ENCODE results near the gene CNOT3.

DNA sequence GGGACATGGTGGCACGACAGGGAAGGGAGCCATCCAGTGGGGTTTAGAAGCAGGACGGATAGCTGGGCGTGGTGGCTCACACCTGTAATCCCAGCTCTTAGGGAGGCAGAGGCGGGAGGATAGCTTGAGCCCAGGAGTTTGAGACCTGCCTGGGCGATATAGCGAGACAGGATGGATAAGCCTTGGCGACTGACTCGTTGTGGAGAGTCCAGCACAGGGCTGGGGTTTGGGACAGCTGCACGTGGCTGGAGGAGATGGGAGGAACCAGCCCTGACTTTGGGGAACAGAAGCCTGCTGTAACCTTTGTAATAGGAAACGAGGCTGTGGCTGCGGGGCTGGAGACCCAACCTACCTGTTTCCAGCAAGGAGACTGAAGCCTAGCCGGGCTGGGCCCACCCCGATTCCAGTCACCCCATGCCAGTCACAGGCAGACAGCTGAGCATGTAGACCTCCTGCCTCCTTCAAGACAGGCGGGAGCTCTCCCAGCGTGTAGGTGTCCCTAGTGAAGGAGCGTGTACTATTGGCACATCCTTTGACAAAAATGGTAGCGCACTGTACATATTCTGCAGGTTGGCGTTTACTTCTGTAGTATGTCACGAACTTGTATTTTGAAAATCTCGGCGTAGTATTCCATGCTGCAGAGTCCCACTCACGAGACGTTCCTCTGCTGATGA is 13.9 kb downstream of the CNOT3 start:
- TF ChIP-seq, protein P1, sequence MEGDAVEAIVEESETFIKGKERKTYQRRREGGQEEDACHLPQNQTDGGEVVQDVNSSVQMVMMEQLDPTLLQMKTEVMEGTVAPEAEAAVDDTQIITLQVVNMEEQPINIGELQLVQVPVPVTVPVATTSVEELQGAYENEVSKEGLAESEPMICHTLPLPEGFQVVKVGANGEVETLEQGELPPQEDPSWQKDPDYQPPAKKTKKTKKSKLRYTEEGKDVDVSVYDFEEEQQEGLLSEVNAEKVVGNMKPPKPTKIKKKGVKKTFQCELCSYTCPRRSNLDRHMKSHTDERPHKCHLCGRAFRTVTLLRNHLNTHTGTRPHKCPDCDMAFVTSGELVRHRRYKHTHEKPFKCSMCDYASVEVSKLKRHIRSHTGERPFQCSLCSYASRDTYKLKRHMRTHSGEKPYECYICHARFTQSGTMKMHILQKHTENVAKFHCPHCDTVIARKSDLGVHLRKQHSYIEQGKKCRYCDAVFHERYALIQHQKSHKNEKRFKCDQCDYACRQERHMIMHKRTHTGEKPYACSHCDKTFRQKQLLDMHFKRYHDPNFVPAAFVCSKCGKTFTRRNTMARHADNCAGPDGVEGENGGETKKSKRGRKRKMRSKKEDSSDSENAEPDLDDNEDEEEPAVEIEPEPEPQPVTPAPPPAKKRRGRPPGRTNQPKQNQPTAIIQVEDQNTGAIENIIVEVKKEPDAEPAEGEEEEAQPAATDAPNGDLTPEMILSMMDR (IDR thresholded peaks at IDR 0.05; ENCODE audit: low read depth, low read length): no peak
- no peak for TF ChIP-seq POLR2A (IDR thresholded peaks at IDR 0.05; ENCODE audit: extremely low read depth, insufficient read length)
